ENCODE results near the gene ACKR3.

GRCh38 chr2:236576953-236577352, 7.3 kb downstream of the ACKR3 start:
- TF ChIP-seq CTCF (IDR thresholded peaks at IDR 0.05) = no peak
- no peak for TF ChIP-seq POLR2A (IDR thresholded peaks at IDR 0.05)

Data from ovary (tissue), 3 donors.